ENCODE results near the gene MTSS2.
A peak's percentile ranks its signal among the peaks of the same experiment; 100 is the strongest.
"Not testable (repeated sequence)": the region's sequence is repeated elsewhere in the genome, so short reads cannot be mapped to it uniquely, and the experiment has no call there.

The MTSS2 gene

DNA sequence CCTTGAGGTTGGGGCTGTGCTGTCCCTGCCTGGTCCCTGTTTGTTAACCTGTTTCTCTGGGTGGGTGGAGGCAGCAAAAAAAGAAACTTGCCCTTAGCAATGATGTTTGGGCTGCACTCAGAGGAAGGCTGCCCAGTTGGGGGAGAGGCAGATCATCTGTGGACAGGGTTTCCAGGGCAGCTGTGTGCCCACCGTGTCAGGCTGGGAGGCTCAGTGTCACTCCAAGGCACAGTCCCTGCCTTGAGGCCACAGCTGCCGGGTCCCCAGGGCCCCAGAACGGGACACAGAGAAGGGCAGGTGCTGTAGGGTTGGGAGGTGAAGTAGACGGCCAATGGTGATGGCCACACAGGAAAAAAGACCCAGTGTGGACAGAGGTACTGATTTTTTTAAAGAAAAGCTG, 35.6 kb downstream of the MTSS2 start:
- DNase-seq, result no peak

DNA sequence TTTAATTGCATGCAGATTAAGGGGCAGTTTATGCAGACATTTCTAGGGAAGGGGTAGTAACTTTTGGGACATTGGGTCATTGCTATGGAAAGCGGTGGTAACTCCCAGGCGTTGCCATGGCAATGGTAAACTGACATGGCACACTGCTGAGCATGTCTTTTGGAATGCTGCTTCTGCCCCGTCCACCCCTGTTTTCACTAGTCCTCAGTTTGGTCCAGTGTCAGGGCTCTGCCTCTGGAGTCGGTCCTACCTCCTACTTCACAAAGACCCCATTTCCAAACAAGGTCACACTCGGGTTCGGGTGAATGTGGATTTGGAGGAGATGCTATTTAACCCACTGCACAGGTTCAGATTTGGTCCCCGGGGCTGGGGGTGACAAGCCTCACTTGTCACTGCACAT, 36.6 kb downstream of the MTSS2 start:
- no peak for DNase-seq

DNA sequence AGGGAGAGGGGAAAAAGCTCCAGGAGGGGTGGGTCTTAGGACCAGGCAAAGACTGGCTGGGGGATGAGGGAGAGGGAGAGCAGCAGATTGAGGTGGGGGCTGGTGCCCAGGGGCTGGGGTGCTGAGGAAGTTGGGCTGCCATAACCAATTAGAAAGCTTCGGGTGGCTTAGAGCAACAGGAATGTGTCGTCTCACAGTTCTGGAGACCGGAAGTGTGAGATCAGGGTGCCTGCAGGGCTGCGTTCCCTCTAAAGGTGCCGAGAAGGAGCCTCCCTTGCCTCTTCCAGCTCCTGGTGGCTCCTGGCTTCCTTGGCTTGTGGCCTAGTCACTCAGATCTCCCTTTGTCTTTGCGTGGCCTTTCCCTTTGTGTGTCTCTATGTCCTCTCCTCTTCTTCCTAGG, 37.2 kb downstream of the MTSS2 start:
- no peak for DNase-seq

DNA sequence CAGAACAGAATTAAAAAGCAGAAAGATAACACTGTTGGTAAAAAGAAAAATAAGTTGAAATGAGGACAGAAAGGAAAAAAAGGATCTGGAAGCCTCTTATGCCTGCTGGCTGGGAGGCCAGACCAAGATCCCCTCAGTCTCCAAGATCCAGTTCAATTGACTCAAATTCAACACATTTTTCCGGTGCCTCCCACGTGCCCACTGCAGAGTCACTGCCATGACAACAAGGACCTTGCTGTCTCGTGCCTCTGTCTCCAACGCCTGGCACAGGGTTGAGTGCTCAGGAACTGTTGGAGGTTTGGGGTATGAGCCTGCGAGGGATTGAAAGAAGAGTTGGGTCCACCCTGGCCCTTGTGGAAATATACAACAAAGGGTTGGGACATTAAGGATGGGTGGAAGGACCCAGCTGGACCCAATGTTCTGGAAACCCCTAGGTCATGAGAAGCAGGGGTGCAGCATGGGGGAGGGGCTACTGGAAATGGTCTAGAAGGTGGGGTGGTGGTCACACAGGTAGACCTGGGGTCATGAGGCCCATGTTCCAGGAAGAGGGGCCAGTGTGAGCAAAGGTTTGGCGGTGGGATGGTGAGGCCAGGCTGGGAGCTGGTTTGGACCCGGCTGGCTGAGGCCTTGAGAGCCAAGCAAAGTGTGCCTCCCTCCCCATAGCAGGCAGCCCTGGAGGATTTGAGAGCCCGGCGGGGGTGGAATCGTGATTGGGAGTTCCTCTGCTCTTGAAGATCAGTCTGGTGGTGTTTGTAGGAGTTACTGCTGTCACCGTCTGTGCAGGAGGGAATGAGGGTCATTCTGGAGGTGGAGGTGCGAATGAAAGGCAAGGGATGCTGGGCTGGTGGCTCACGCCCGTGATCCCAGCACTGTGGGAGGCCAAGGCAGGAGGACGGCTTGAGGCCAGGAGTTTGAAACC, 38.2 kb downstream of the MTSS2 start:
- DNase-seq, result no peak

DNA sequence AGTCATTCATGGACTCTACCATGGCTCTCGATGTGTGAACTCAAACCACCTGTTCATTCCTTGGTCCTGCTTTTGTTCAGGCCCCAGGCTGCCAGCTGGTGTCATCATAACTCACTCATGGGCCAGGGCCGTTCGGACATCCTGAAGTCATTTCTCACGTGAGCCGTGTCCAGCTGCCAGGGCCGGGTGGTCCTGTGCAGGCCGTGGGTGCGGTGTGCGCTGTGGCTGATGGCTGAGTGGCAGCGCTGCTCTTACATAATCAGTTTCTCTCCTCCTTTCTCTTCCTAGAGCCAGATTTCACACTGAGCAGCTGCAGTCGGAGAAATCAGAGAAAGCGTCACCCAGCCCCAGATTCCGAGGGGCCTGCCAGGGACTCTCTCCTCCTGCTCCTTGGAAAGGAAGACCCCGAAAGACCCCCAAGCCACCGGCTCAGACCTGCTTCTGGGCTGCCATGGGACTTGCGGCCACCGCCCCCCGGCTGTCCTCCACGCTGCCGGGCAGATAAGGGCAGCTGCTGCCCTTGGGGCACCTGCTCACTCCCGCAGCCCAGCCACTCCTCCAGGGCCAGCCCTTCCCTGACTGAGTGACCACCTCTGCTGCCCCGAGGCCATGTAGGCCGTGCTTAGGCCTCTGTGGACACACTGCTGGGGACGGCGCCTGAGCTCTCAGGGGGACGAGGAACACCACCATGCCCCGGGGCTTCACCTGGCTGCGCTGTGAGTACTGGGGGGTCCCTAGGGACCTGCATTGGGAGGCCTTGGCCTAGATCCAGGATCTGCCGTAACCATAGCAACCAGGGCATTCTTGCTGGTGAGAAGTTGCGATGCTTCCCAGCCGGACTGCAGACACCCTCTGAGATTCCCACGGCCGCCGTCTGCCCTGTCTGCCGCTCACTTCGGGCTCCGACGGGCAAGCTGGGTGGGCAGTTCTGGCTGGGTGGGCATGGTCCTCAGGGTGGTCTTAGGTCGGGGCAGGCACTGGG, 39.3 kb downstream of the MTSS2 start, which contains the start of gene IL34:
TSS of gene IL34 (plus strand) at position 300 of the 982 bp plus-strand sequence. CDS start at position 689, 389 bp downstream.
- peak; percentile 57 for DNase-seq

DNA sequence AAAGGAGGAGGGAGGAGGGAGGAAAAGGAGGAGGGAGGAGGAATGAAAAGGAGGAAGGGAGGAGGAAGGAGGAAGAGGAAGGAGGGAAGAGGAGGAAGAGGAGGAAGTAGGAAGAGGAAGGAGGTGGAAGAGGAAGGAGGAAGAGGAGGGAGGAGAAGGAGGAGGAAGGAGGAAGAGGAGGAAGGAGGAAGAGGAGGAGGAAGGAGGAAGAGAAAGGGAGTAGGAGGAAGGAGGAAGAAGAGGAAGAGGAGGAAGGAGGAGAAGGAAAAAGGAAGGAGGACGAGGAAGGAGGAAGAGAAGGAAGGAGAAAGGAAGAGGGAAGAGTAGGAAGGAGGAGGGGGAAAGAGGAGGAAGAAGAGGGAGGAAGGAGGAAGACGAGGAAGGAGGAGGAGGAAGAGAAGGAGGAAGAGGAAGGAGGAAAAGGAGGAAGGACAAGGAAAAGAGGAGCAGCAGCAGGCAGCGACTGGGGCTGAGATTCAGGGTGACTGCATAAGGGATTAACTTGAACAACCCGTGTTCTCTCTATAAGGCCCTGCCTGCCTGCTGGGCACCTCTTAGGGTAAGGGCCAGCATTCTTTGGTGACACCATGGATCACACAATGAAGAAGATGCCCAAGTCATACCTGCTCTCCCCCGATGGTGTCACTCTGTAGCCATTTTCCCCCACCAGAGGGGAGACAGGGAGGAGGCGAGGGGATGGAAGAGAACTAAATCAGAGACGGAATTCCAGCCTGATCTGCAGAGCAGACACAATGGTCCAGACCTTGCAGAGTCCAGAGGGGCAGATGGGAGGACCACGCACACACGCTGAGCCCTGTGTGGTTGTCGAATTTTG, 40.9 kb downstream of the MTSS2 start:
- DNase-seq, result no peak

DNA sequence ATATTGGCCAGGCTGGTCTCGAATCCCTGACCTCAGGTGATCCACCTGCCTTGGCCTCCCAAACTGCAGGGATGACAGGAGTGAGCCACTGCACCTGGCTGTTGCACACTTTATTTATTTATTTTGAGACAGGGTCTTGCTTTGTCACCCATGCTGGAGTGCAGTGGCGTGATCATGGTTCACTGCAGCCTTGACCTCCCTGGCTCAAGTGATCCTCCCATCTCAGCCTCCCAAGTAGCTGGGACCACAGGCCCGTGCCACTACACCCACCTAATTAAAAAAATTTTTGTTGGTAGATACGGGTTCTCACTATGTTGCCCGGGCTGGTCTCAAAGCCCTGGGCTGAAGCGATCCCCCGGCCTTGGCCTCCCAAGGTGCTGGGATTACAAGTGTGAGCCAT, 42.6 kb downstream of the MTSS2 start:
- DNase-seq, result not testable (repeated sequence)

DNA sequence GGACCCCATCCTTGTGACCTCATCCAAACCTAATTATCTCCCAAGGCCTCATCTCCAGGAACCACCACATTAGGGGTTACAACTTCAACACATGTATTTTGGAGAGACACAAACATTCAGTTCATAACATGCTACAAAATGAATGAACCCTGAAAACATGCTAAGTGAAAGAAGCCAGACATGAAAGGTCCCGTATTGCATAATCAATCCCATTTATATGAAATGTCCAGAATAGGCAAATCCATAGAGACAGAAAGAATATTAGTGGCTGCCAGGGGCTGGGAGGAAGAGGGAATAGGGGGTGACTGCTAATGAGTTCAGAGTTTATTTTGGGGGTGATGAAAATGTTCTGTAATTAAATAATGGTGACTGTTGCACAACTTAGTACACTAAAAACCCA, 43.2 kb downstream of the MTSS2 start:
- no peak for DNase-seq

DNA sequence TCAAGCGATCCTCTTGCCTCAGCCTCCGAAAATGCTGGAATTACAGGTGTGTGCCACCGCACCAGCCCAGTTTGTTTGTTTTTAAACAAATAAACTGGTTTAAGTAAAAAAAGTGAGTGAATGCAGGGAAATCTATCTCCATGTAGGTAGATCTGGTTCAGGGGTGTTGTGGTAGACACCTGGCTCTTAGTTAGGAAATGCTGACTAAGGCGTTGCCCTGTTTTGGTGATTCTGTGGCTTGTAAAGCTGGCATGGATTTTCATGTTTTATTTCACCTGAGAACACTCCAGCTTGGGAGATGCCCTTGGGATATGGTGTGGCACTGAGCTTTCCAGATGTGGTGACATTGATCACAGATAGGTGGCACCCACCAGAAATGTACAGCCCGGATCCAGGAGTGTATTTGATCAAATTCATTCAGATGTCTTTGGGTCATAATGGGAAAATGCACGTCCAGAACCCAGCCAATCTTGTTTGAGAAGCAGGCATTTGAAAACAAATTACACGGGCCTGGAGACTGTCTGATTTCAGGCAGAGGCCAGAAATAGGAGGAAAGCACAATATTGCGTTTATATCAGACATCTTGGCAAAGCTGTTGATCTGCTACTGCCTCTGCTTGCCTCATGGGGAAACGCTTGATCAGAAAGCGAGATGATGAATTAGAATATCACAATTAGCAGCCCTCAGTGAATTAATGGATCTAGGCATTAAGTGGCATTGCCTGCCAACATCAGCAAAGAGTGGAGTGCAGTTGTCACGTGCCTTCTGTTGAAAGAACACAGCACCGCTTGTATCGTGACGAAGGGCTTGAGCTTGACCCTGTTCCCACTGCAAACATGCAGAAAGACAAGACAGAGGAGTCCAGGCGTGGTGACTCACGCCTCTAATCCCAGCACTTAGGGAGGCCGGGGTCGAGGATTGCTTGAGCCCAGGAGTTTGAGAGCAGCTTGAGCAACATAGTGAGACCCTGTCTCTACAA, 46.8 kb downstream of the MTSS2 start:
- DNase-seq, result no peak

All from NCI-H345 (cell line).